Gastroesophageal sphincter (tissue), 3 donors: ENCODE results near the gene ZNF318.

Source experiments
- POLR2A ChIP-seq, 2 donors: fragments of 450-650 bp; IDR thresholded peaks; one replicate each; pipeline ENCODE4 v1.6.1; 2017; ENCODE audit warnings: antibody characterized with exemption in 2 of 2, mild to moderate bottlenecking in 2 of 2, moderate library complexity in 1 of 2
- TF ChIP-seq, protein P1 (sequence below), 4 experiments: fragments of 200-600 bp in 2 of 4; fragments of 450-650 bp in 2 of 4; sonication (generic) in 1 of 4; IDR thresholded peaks; one replicate each; pipeline ENCODE4 v1.5.1; 2017 to 2019; ENCODE audit warnings: antibody characterized with exemption in 4 of 4, mild to moderate bottlenecking in 2 of 4, moderate library complexity in 2 of 4

DNA sequence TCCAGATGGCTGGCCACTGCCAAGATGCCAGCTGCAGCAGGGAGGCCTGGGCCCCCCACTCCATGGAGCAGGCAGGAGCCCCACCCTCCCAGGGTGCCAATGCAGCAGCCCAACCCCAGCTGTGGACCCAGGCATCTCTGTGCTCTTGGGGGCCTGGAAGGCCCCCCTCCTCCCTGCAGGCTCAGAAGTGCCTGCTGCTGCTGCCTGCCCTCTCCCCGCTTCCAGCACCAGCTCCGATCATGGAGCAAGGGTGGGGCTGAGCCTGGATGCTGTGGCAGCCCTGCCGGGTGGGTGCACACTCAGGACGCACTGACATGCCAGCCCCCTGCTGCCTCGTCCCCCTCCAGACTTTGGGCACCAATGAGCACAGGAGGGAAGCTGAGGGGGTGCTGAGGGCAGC, 43.1 kb upstream of the ZNF318 start:
- no peak for TF ChIP-seq POLR2A (IDR thresholded peaks at IDR 0.05)
- TF ChIP-seq, protein P1, sequence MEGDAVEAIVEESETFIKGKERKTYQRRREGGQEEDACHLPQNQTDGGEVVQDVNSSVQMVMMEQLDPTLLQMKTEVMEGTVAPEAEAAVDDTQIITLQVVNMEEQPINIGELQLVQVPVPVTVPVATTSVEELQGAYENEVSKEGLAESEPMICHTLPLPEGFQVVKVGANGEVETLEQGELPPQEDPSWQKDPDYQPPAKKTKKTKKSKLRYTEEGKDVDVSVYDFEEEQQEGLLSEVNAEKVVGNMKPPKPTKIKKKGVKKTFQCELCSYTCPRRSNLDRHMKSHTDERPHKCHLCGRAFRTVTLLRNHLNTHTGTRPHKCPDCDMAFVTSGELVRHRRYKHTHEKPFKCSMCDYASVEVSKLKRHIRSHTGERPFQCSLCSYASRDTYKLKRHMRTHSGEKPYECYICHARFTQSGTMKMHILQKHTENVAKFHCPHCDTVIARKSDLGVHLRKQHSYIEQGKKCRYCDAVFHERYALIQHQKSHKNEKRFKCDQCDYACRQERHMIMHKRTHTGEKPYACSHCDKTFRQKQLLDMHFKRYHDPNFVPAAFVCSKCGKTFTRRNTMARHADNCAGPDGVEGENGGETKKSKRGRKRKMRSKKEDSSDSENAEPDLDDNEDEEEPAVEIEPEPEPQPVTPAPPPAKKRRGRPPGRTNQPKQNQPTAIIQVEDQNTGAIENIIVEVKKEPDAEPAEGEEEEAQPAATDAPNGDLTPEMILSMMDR (IDR thresholded peaks at IDR 0.05) = no peak
